Body of pancreas (tissue), 4 donors: Measurements from ENCODE around the gene MUSTN1.

Experiments used
- POLR2A ChIP-seq, 3 donors: fragments of 450-650 bp; IDR thresholded peaks; one replicate each; pipeline ENCODE4 v1.6.1; 2016; ENCODE audit warnings: antibody characterized with exemption in 3 of 3, mild to moderate bottlenecking in 2 of 3
- TF ChIP-seq, protein P1 (sequence below), 7 experiments: fragments of 450-650 bp in 4 of 7; fragments of 200-600 bp in 3 of 7; sonication (generic) in 3 of 7; IDR thresholded peaks; one replicate each; pipeline ENCODE4 v1.5.1; 2016 to 2019; ENCODE audit warnings: antibody characterized with exemption in 7 of 7

- no peak for TF ChIP-seq POLR2A (IDR thresholded peaks at IDR 0.05)
- TF ChIP-seq, protein P1, sequence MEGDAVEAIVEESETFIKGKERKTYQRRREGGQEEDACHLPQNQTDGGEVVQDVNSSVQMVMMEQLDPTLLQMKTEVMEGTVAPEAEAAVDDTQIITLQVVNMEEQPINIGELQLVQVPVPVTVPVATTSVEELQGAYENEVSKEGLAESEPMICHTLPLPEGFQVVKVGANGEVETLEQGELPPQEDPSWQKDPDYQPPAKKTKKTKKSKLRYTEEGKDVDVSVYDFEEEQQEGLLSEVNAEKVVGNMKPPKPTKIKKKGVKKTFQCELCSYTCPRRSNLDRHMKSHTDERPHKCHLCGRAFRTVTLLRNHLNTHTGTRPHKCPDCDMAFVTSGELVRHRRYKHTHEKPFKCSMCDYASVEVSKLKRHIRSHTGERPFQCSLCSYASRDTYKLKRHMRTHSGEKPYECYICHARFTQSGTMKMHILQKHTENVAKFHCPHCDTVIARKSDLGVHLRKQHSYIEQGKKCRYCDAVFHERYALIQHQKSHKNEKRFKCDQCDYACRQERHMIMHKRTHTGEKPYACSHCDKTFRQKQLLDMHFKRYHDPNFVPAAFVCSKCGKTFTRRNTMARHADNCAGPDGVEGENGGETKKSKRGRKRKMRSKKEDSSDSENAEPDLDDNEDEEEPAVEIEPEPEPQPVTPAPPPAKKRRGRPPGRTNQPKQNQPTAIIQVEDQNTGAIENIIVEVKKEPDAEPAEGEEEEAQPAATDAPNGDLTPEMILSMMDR (IDR thresholded peaks at IDR 0.05): no peak
These were observed 10.3 kb upstream of the MUSTN1 start for GRCh38 chr3:52845157-52845556.
